Stimulated activated CD4-positive, alpha-beta T cell treated with anti-CD3 and anti-CD28 coated beads, Interleukin-1b, Interleukin-23, amount 100 ng/mL, for 4 hours (primary cell): ENCODE results near the gene GBF1.

ENCODE experiments used
- DNase-seq, 2 donors: peaks; one replicate each; pipeline ENCODE4 v3.0.0-alpha.2; 2020; ENCODE audit warnings: low read depth in 2 of 2

The GBF1 gene

GRCh38 chr10:102408131-102408727, 162.9 kb downstream of the GBF1 start:
- no peak for DNase-seq

- peak; percentile 79 to 83 for DNase-seq
Measured at GRCh38 chr10:102408728-102409603, 163.6 kb downstream of the GBF1 start.

DNA sequence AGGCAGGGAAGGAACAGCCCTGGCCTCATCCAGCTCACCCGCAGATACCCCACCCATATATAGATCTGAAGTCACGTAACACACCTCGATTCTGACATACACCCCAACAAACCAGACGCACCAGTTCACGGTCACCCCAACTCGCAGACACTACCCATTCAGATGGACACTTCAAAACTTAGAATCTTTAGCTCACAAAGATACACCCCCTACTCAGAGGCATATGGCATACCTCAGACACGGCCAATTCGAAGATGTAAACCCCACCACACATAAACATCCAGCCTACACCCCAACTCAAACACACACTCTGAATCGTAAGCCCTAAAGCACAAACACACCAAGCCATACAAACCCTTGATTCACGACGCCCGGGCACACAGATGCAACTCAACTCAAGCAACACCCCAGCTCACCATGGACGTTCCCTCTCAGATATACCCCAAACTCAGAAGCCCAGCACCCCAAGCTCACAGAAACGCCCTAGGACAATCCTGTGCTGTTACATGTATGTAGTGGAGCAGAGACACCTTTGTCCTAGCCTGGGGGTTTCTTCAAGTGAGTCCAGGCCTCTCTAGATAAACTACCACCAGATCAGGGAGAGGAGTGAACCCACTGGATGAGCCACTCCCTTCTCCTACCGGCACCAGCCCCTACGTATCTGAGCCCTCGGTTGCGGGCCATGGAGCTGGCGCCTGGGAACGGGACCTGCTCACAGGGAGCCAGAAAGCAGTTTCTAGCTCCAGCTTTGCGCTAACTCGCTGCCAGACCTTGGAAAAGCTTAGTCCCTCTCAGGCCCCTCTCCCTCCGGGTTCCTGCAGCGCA, 164.5 kb downstream of the GBF1 start:
- DNase-seq, result no peak

- peak; percentile 64 to 71 for DNase-seq
Measured at GRCh38 chr10:102410429-102411073, 165.2 kb downstream of the GBF1 start.

- DNase-seq, result no peak
Measured at GRCh38 chr10:102411341-102412255, 166.3 kb downstream of the GBF1 start.

- DNase-seq, result no peak
Measured at GRCh38 chr10:102412293-102412692, 167.0 kb downstream of the GBF1 start.

GRCh38 chr10:102413053-102413705, 167.8 kb downstream of the GBF1 start:
- DNase-seq, result no peak

DNA sequence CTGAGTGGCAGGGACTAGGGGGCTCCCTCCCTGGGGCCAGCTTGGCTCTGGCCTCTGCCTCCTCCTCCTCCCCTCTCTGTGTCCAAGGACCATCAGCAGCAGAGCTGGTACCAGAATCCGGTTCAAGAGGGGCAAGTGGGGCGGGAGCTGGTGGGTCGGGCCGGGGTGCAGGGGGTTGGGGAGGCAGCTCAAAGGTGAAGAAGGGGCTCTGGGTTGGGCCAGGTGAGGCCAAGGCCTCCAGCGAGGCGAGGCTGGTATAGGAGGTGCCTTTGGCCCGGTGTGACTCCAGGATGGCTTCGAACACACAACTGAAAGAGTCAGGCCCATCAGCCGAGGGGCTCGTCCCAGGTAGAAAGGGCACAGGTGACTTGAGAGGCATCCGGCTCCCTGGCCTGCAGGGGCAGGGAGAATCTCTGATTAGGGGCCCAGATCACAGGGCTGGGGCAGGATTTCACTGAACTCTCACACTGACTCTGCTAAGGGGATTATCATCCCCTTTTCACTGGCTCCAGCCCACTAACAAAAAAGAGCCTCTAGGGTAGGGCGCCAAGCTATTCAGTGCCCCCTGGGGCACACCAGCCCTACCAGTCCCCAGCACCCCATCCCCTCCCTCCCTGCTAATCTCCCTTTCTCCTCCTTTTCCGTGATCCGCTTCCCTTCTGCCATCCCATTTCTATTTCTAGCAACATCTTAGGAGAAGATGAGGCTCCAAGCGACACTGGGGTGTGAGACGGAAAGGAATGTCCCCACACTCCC, 168.7 kb downstream of the GBF1 start:
- DNase-seq, result no peak

DNA sequence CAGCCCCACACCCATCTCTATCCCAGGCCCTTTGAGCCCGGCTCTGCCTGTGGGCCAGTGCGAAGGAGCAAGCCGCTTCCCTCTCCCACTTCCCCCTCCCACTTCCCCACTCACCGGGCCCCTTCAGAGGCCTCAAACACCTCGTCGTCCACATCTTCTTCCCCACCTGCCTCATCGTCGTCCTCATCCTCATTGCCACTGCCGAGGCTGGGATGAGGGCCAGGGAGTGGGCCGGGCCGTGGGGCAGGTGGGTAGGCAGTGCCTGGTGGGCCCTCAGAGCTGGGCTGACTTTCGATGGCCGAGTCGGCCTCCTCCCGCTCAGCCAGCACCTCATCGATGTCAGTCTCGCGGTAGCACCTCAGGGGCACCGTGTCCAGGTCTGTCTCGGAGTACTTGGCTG, 169.4 kb downstream of the GBF1 start:
- DNase-seq, result no peak

- no peak for DNase-seq
Measured at GRCh38 chr10:102416283-102416682, 171.0 kb downstream of the GBF1 start.

DNA sequence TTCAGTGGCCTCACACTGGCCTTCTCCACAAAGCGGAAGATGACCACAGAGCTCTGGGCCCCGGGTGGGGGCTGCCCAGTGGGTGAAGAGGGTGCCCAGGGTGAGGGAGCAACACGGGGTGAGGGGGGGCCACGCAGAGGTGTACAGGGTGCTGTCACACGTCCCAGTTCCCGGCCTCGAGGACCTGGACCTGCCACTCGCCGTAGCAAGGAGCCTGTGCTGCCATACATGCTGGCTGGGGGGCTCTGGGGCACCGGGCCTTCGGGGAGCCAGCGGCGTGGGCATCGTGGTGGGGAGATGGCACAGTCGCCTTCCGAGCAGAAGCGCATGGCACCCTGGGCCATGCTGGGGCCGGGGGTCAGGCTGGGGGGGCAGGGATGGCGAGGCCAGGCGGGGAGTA, 171.4 kb downstream of the GBF1 start:
- no peak for DNase-seq

GRCh38 chr10:102418622-102419268, 173.4 kb downstream of the GBF1 start, which contains the start of gene PSD:
Gene PSD, minus strand, starts transcription at chr10:102418785. Its CDS starts 1,747 bp downstream, at chr10:102417038.
- DNase-seq, result no peak

GRCh38 chr10:102419269-102420180, 174.2 kb downstream of the GBF1 start:
- peak; percentile 56 to 60 for DNase-seq

GRCh38 chr10:102420181-102420713, 174.9 kb downstream of the GBF1 start:
- no peak for DNase-seq

- peak; percentile 90 to 94 for DNase-seq
Measured at GRCh38 chr10:102420714-102421506, 175.6 kb downstream of the GBF1 start, which contains the start of gene FBXL15. Gene FBXL15, plus strand, starts transcription at chr10:102420836. Its CDS starts 294 bp downstream, at chr10:102421130.

DNA sequence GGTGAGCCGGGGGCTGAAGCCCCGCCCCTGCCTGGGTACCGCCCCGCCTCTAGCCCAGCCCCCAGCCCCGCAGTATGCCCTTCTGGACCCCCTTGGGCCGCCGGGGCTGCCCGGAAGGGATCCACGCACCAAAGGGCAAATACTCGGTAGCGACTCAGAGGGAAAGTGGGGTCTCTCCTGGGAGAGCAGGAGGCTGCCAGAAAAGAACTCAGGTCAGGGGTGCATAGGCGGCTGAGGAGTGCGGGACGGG, 176.1 kb downstream of the GBF1 start:
- DNase-seq, result no peak
